HepG2 (cell line): ENCODE data around the gene NUAK1. TPM values are rescaled to one million over a fixed set of nuclear protein-coding genes. Genes with fewer than 3 reads are reported as not detected.

Experiments used
- ATAC-seq: fragments of 200-7000 bp; cut with Tn5 transposase; 3 replicates; pipeline ENCODE4 v1.9.1; 2020; ENCODE audit warnings: mild to moderate bottlenecking, moderate library complexity
- BruUV-seq: library from RNA; stranded (reverse); fragments of 400-500 nt; replicated peaks from 2 replicates; lab custom pipeline; 2021; lab: Mats Ljungman, UMichigan
- CTCF ChIA-PET: fragments of 300-600 bp; formaldehyde crosslinking; extraction: SDS; loops from one replicate; lab custom pipeline; 2021; ENCODE audit warnings: low total read pairs, inconsistent platforms, low intra/inter-chr PET ratio; lab: Yijun Ruan, JAX
- POLR2A ChIA-PET: fragments of 350-600 bp; sonication (Branson Sonifier 250); formaldehyde crosslinking; loops from one replicate; lab custom pipeline; 2020; ENCODE audit warnings: antibody characterized with exemption, inconsistent platforms; lab: Yijun Ruan, JAX
- DNase-seq: peaks from one replicate; pipeline ENCODE4 v3.0.0-alpha.2; 2015; ENCODE audit warnings: low spot score
- FAIRE-seq: peaks from 3 replicates; lab custom pipeline; 2011; peaks lifted over from hg19 to GRCh38; lab: Jason Lieb, UNC
- H2AFZ ChIP-seq: one replicate; pipeline ENCODE4 v1.6.1; 2011; ENCODE audit warnings: low read length, inconsistent platforms
- H3K27ac ChIP-seq: fragments of 300-600 bp; 3 replicates; pipeline ENCODE4 v1.8.0; 2011; ENCODE audit warnings: mixed run types, mild to moderate bottlenecking, mixed read lengths, low read length, inconsistent platforms; ENCODE audit not compliant: insufficient read depth; ENCODE audit errors: extremely low read length
- H3K27me3 ChIP-seq, 2 experiments: fragments of 200-600 bp in 1 of 2; 2 replicates in 1 of 2; 3 replicates in 1 of 2; pipeline versions ENCODE4 v1.6.0 to v1.8.0; 2011; ENCODE audit warnings: low read length in 2 of 2, mild to moderate bottlenecking in 2 of 2, moderate library complexity in 2 of 2, inconsistent platforms in 1 of 2; ENCODE audit not compliant: insufficient read depth in 2 of 2, control insufficient read depth in 1 of 2
- H3K36me3 ChIP-seq, 2 experiments: fragments of 200-600 bp in 1 of 2; replicated peaks in 1 of 2; 2 replicates in 1 of 2; 3 replicates in 1 of 2; pipeline versions ENCODE4 v1.5.1 to v1.8.0; 2011; ENCODE audit warnings: low read length in 2 of 2, inconsistent platforms in 1 of 2; ENCODE audit not compliant: insufficient read depth in 2 of 2, control insufficient read depth in 1 of 2
- H3K4me1 ChIP-seq: 2 replicates; pipeline ENCODE4 v1.5.1; 2012; ENCODE audit warnings: low read length, inconsistent platforms; ENCODE audit not compliant: insufficient read depth
- H3K4me2 ChIP-seq: 2 replicates; pipeline ENCODE4 v1.6.0; 2011; ENCODE audit warnings: low read depth, low read length, inconsistent platforms
- H3K4me3 ChIP-seq, 3 experiments: fragments of 200-600 bp in 1 of 3; sonication (generic), shearing (Covaris generic) in 1 of 3; replicated peaks in 1 of 3; 2 replicates each; pipeline ENCODE4 v1.5.1; 2011 to 2016; ENCODE audit warnings: low read length in 3 of 3, inconsistent platforms in 2 of 3, low read depth in 2 of 3, mild to moderate bottlenecking in 2 of 3, control low read depth in 1 of 3, mixed read lengths in 1 of 3; ENCODE audit not compliant: insufficient read depth in 1 of 3
- H3K79me2 ChIP-seq: one replicate; pipeline ENCODE4 v1.6.1; 2011; ENCODE audit warnings: low read length, inconsistent platforms; ENCODE audit not compliant: insufficient read depth
- H3K9ac ChIP-seq: 2 replicates; pipeline ENCODE4 v1.6.0; 2011; ENCODE audit warnings: mild to moderate bottlenecking, low read depth, low read length, inconsistent platforms; ENCODE audit not compliant: insufficient read depth
- H3K9me3 ChIP-seq: 2 replicates; pipeline ENCODE4 v1.5.1; 2012; ENCODE audit warnings: mild to moderate bottlenecking, low read length
- H4K20me1 ChIP-seq: 2 replicates; pipeline ENCODE4 v1.6.0; 2011; ENCODE audit warnings: inconsistent platforms, mild to moderate bottlenecking, low read length, moderate library complexity; ENCODE audit not compliant: insufficient read depth
- BCL3 ChIP-seq: sonication (generic); formaldehyde crosslinking; IDR thresholded peaks from 2 replicates; pipeline ENCODE4 v1.5.1; 2020; ENCODE audit warnings: mild to moderate bottlenecking, missing genetic modification reagents, moderate library complexity
- CHD4 ChIP-seq: fragments of 200-600 bp; sonication (generic); IDR thresholded peaks from 2 replicates; pipeline ENCODE4 v1.7.0; 2017; ENCODE audit warnings: mild to moderate bottlenecking, low read length, borderline replicate concordance
- CREBL2 ChIP-seq: sonication (generic); formaldehyde crosslinking; IDR thresholded peaks from 2 replicates; pipeline ENCODE4 v1.8.1; 2023; ENCODE audit warnings: missing genetic modification reagents, mild to moderate bottlenecking, borderline replicate concordance
- HNF4G ChIP-seq, 2 experiments: sonication (generic) in 1 of 2; formaldehyde crosslinking in 1 of 2; IDR thresholded peaks; 2 replicates each; pipeline versions ENCODE4 v1.4.0 to v1.6.1; 2011 to 2020; ENCODE audit warnings: borderline replicate concordance in 2 of 2, low read depth in 2 of 2, mild to moderate bottlenecking in 2 of 2, low read length in 1 of 2, missing genetic modification reagents in 1 of 2, moderate library complexity in 1 of 2
- IKZF1 ChIP-seq: fragments of 450-650 bp; IDR thresholded peaks from 2 replicates; pipeline ENCODE4 v1.7.1; 2016
- SNAPC5 ChIP-seq: sonication (generic); formaldehyde crosslinking; IDR thresholded peaks from 2 replicates; pipeline ENCODE4 v1.8.1; 2023; ENCODE audit warnings: mild to moderate bottlenecking, missing genetic modification reagents, borderline replicate concordance
- TFE3 ChIP-seq: IDR thresholded peaks from 2 replicates; pipeline ENCODE4 v1.6.1; 2016
- ZNF274 ChIP-seq: sonication (generic); formaldehyde crosslinking; IDR thresholded peaks from 2 replicates; pipeline ENCODE4 v1.5.1; 2020; ENCODE audit warnings: mild to moderate bottlenecking, missing genetic modification reagents
- ZNF430 ChIP-seq: sonication (generic); formaldehyde crosslinking; IDR thresholded peaks from 2 replicates; pipeline ENCODE4 v1.9.0; 2021; ENCODE audit warnings: mild to moderate bottlenecking, missing genetic modification reagents
- ZNF549 ChIP-seq: sonication (generic); formaldehyde crosslinking; IDR thresholded peaks from 2 replicates; pipeline ENCODE4 v1.5.0; 2020; ENCODE audit warnings: missing genetic modification reagents
- ZNF660 ChIP-seq: sonication (generic); formaldehyde crosslinking; IDR thresholded peaks from 2 replicates; pipeline ENCODE4 v1.5.1; 2020; ENCODE audit warnings: mild to moderate bottlenecking, low read depth, missing genetic modification reagents, borderline replicate concordance
- ZNF766 ChIP-seq: sonication (generic); formaldehyde crosslinking; IDR thresholded peaks from 2 replicates; pipeline ENCODE4 v1.5.0; 2020; ENCODE audit warnings: missing genetic modification reagents, borderline replicate concordance
- WGBS: methylation state at CpG from one replicate; pipeline ENCODE4 v1.1.6; 2017; ENCODE audit warnings: low lambda C conversion rate; 5-methylcytosine and 5-hydroxymethylcytosine counted together
- in situ Hi-C: cut with HindIII; loops from 2 replicates; pipeline ENCODE4 v1.10.0; 2017; ENCODE audit warnings: low pct_unique_long_range_greater_than_20kb; ENCODE audit not compliant: extremely low pct_ligation_motif_present
- intact Hi-C: fragments of 100-400 bp; cut with micrococcal nuclease; formaldehyde crosslinking; loops from one replicate; pipeline ENCODE4 v1.10.0; 2022; ENCODE audit not compliant: unreplicated experiment
- polyA plus RNA-seq, 8 experiments: library from polyadenylated mRNA; depleted of rRNA in 3 of 8; stranded (reverse) in 7 of 8; unstranded in 1 of 8; fragments of >200 nt; fragmentation: Illumina TruSeq in 4 of 8; extraction: Trizol in 4 of 8; gene quantifications; 2 replicates each; pipeline versions ENCODE4 v1.2.1 to v1.2.3, GENCODE V29; 2011 to 2016; ENCODE audit warnings: low read depth in 4 of 8, missing spikeins in 1 of 8, mixed read lengths in 1 of 8; ENCODE audit not compliant: insufficient read depth in 1 of 8
- total RNA-seq, 5 experiments: library from RNA; depleted of rRNA; stranded (reverse); fragments of >200 nt; fragmentation: Illumina TruSeq; extraction: Trizol; gene quantifications; 2 replicates each; pipeline ENCODE4 v1.2.3, GENCODE V29; 2016; ENCODE audit warnings: low read depth in 1 of 5

The NUAK1 gene
- total and polyA plus RNA-seq, 2 of the 13 experiments (the other 11 are each of a cell fraction or from before 2014, with no cell fraction given), result 1.7 to 1.9 TPM

- FAIRE-seq (no peak), DNase-seq (no peak), ATAC-seq (no peak; the same call in 2 of the 3 replicates)
- Histone ChIP-seq H4K20me1 (no peaks in the 10 kb centered on the region), H3K27ac (no peak overlapping the region), H3K9ac (no peak overlapping the region), H3K79me2 (no peaks in the 10 kb centered on the region), H3K27me3 (no peaks in the 10 kb centered on the region; a peak in 1 of 5 replicates), H3K36me3 (no peaks in the 10 kb centered on the region), H3K4me2 (no peak overlapping the region), H3K4me3 (no peak overlapping the region), H2AFZ (no peak overlapping the region), H3K4me1 (no peaks in the 10 kb centered on the region), H3K9me3 (no peaks in the 10 kb centered on the region)
- ChIA-PET POLR2A (no interaction called here), CTCF (no interaction called here)
- in situ Hi-C loops (no loop called here), intact Hi-C loops (no loop called here)
- 8% methylated on average over 1 of the region's 2 CpGs for WGBS
- TF ChIP-seq SNAPC5 (CRISPR knock-in tag), result no peak
- no TSS peak for BruUV-seq
Observed at GRCh38 chr12:106039646-106040404, 98.9 kb downstream of the NUAK1 start.

GRCh38 chr12:106039242-106039641 lies 99.5 kb downstream of the NUAK1 start:
- TF ChIP-seq ZNF549 (CRISPR knock-in tag) (no peak), ZNF430 (CRISPR knock-in tag) (no peak), IKZF1 (no peak), HNF4G (IDR thresholded peaks at IDR 0.05; ENCODE audit: borderline replicate concordance, low read depth, low read length) (no peak), HNF4G (CRISPR knock-in tag; IDR thresholded peaks at IDR 0.05; ENCODE audit: borderline replicate concordance, low read depth) (no peak), ZNF274 (CRISPR knock-in tag) (no peak), ZNF660 (CRISPR knock-in tag) (no peak), CHD4 (no peak), TFE3 (CRISPR knock-in tag) (no peak), CREBL2 (CRISPR knock-in tag) (no peak), BCL3 (CRISPR knock-in tag) (no peak), ZNF766 (CRISPR knock-in tag) (no peak)
- H3K9me3 ChIP-seq, result no peaks in the 10 kb centered on the region
- ATAC-seq, result no peak
- 69% methylated on average over 4 of the region's 6 CpGs for WGBS
- no peak for FAIRE-seq
- H3K36me3 ChIP-seq, result no peaks in the 10 kb centered on the region
- H3K4me2 ChIP-seq, result no peak overlapping the region
- no peak for DNase-seq
- no peak overlapping the region for H3K9ac ChIP-seq
- H2AFZ ChIP-seq, result no peak overlapping the region
- in situ Hi-C loops, result no loop called here
- no peaks in the 10 kb centered on the region; a peak in 1 of 5 replicates for H3K27me3 ChIP-seq
- no peaks in the 10 kb centered on the region for H3K79me2 ChIP-seq
- H3K27ac ChIP-seq, result no peak overlapping the region
- ChIA-PET POLR2A (no interaction called here), CTCF (no interaction called here)
- H4K20me1 ChIP-seq, result no peaks in the 10 kb centered on the region
- intact Hi-C loops, result no loop called here
- BruUV-seq, result no TSS peak
- no peak overlapping the region for H3K4me3 ChIP-seq
- H3K4me1 ChIP-seq, result no peaks in the 10 kb centered on the region
